ENCODE data around the gene TCP1. TPM values are rescaled to one million over a fixed set of nuclear protein-coding genes. Genes with fewer than 3 reads are reported as not detected.
"Not testable (repeated sequence)": the region's sequence is repeated elsewhere in the genome, so short reads cannot be mapped to it uniquely, and the experiment has no call there.

TCP1 gene
- total RNA-seq, 1 donor from 2014 or later, result 80.8 TPM

- DNase-seq (ENCODE audit: extremely low spot score in 2 of 2), result no peak
- H3K4me1 ChIP-seq, result peaks cover 12% of the 10 kb centered on the region
- H3K9me3 ChIP-seq, result no peaks in the 10 kb centered on the region
- no peak overlapping the region for H3K27ac ChIP-seq
- TF ChIP-seq POLR2AphosphoS5 (IDR thresholded peaks at IDR 0.05; ENCODE audit: insufficient read depth in 1 of 2, low read depth in 1 of 2), result no peak
- TF ChIP-seq POLR2A (IDR thresholded peaks at IDR 0.05), result no peak
- TF ChIP-seq, protein P1, sequence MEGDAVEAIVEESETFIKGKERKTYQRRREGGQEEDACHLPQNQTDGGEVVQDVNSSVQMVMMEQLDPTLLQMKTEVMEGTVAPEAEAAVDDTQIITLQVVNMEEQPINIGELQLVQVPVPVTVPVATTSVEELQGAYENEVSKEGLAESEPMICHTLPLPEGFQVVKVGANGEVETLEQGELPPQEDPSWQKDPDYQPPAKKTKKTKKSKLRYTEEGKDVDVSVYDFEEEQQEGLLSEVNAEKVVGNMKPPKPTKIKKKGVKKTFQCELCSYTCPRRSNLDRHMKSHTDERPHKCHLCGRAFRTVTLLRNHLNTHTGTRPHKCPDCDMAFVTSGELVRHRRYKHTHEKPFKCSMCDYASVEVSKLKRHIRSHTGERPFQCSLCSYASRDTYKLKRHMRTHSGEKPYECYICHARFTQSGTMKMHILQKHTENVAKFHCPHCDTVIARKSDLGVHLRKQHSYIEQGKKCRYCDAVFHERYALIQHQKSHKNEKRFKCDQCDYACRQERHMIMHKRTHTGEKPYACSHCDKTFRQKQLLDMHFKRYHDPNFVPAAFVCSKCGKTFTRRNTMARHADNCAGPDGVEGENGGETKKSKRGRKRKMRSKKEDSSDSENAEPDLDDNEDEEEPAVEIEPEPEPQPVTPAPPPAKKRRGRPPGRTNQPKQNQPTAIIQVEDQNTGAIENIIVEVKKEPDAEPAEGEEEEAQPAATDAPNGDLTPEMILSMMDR (IDR thresholded peaks at IDR 0.05), result no peak
- no peaks in the 10 kb centered on the region for H3K27me3 ChIP-seq
- H3K36me3 ChIP-seq, result no peaks in the 10 kb centered on the region
- intact Hi-C loops (cut with DNase I), result no loop called here
- no peak overlapping the region for H3K4me3 ChIP-seq
Observed at GRCh38 chr6:159829526-159829925, 40.1 kb upstream of the TCP1 start.

GRCh38 chr6:159828074-159828473, 38.7 kb upstream of the TCP1 start:
- Histone ChIP-seq H3K9me3 (no peaks in the 10 kb centered on the region), H3K27ac (no peak overlapping the region), H3K27me3 (no peaks in the 10 kb centered on the region), H3K36me3 (no peaks in the 10 kb centered on the region), H3K4me3 (no peak overlapping the region), H3K4me1 (peaks cover 1% of the 10 kb centered on the region)
- no peak for TF ChIP-seq POLR2AphosphoS5 (IDR thresholded peaks at IDR 0.05; ENCODE audit: insufficient read depth in 1 of 2, low read depth in 1 of 2)
- TF ChIP-seq, protein P1 (IDR thresholded peaks at IDR 0.05), result no peak
- TF ChIP-seq POLR2A (IDR thresholded peaks at IDR 0.05), result no peak
- no peak for DNase-seq (ENCODE audit: extremely low spot score in 2 of 2)
- intact Hi-C loops (cut with DNase I), result no loop called here

DNA sequence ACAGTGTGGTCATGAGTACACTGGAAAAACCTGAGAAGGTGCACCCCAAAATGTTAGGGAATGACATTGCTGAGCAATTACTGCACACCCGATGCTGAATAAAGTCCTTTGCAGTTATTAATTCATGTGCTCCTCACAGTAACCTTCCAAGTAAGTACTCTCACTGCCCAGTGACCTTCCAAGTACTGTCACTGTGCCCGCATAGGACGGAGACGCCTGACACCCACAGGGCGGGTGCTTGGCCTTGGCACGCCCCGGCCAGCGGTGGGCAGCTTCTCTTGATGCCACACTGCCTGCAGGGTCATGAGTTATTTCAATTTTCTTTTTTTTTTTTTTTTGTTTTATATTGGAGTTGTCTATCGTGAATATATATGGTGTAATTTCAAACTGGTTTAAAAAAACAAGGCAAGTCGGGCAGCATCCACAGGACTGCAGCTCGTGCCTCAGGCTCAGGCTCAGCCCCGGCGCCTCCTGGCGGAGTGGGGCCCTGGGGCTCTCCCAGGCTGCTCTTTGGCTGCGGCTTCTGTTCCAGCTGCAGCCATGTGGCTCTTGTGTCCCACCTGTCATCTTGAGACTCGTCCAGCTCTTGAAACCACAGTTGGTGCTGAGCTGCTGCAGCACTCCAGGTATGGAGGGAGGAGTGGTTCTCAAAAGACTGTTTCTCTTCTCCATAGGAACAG, 37.7 kb upstream of the TCP1 start:
- Histone ChIP-seq H3K27me3 (no peaks in the 10 kb centered on the region), H3K27ac (no peak overlapping the region), H3K9me3 (no peaks in the 10 kb centered on the region), H3K4me3 (no peak overlapping the region), H3K4me1 (no peaks in the 10 kb centered on the region), H3K36me3 (no peaks in the 10 kb centered on the region)
- intact Hi-C loops (cut with DNase I), result no loop called here
- DNase-seq (ENCODE audit: extremely low spot score in 2 of 2), result no peak
- TF ChIP-seq, protein P1 (IDR thresholded peaks at IDR 0.05), result no peak
- TF ChIP-seq POLR2AphosphoS5 (IDR thresholded peaks at IDR 0.05; ENCODE audit: insufficient read depth in 1 of 2, low read depth in 1 of 2), result no peak
- TF ChIP-seq POLR2A (IDR thresholded peaks at IDR 0.05), result no peak

GRCh38 chr6:159826004-159826403, 36.6 kb upstream of the TCP1 start:
- no peak overlapping the region for H3K27ac ChIP-seq
- no peaks in the 10 kb centered on the region for H3K36me3 ChIP-seq
- H3K9me3 ChIP-seq, result no peaks in the 10 kb centered on the region
- no peak overlapping the region for H3K4me3 ChIP-seq
- H3K27me3 ChIP-seq, result no peaks in the 10 kb centered on the region
- H3K4me1 ChIP-seq, result no peaks in the 10 kb centered on the region
- no peak for DNase-seq (ENCODE audit: extremely low spot score in 2 of 2)
- intact Hi-C loops (cut with DNase I), result no loop called here
- no peak for TF ChIP-seq POLR2A (IDR thresholded peaks at IDR 0.05)
- TF ChIP-seq POLR2AphosphoS5 (IDR thresholded peaks at IDR 0.05; ENCODE audit: insufficient read depth in 1 of 2, low read depth in 1 of 2), result no peak
- TF ChIP-seq, protein P1 (IDR thresholded peaks at IDR 0.05), result no peak

- H3K27me3 ChIP-seq; H3K9me3 ChIP-seq; H3K36me3 ChIP-seq; H3K27ac ChIP-seq; DNase-seq (ENCODE audit: extremely low spot score in 2 of 2); intact Hi-C loops (cut with DNase I); H3K4me1 ChIP-seq; H3K4me3 ChIP-seq: not testable (repeated sequence)
Observed at GRCh38 chr6:159824690-159825089, 35.3 kb upstream of the TCP1 start.
